Adipose tissue (tissue), 3 donors: ENCODE measurements around the gene DIPK1A. TPM values are rescaled to one million over a fixed set of nuclear protein-coding genes. Genes with fewer than 3 reads are reported as not detected.
"Not testable (repeated sequence)": the region's sequence is repeated elsewhere in the genome, so short reads cannot be mapped to it uniquely, and the experiment has no call there.

Experiments used
- H3K27ac ChIP-seq: one replicate; pipeline ENCODE4 v1.5.1; 2013; ENCODE audit warnings: low read depth, low read length
- WGBS, 3 donors: extraction: QIAGEN DNeasy Blood & Tissue Kit; methylation state at CpG; one replicate each; pipeline ENCODE4 v1.1.7; 2013; 5-methylcytosine and 5-hydroxymethylcytosine counted together
- polyA plus RNA-seq, 3 donors: library from polyadenylated mRNA; stranded (reverse); fragments of 200-250 nt; gene quantifications; one replicate each; pipeline ENCODE4 v1.2.3, GENCODE V29; 2013
- donor health status: healthy with polysubstance abuse.
- donor health status: Bipolar disorder and iron deficiency.
- donor health status: healthy.

DIPK1A gene
- polyA plus RNA-seq, 3 donors = 2.7 to 14.2 (median 9.3) TPM

DNA sequence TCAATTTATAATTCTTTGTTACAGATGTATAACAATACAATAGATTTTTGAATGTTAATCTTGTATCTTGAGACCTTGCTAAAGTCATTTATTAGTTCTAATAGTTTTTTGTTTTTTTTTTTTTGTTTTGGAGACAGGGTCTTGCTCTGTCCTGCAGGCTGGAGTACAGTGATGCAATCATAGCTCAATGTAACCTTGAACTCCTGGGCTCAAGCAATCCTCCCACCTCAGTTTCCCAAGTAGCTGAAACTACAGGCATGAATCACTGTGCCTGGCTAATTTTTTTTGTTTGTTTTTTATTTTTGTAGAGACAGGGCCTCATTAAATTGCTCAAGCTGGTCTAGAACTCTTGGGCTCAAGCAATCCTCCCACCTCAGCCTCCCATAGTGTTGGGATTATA, 26.2 kb upstream of the DIPK1A start:
- H3K27ac ChIP-seq = no peak overlapping the region

DNA sequence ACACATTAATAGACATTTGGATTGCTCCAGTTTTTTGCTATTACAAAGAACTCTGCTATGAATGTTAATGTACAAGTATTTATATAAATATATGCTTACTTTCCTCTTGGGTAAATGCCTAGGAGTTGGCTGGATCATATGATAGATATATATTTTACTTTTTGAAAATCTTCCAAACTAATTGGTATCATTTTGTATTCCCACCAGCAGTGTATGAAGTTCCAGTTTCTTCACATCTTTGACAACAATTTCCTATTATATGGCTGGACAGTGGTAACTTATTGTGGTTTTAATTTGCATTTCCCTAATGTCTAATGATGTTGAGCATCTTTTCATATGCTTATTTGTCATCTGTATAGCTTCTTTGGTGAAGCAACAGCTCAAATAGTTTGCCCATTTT, 23.8 kb upstream of the DIPK1A start:
- H3K27ac ChIP-seq = no peak overlapping the region

DNA sequence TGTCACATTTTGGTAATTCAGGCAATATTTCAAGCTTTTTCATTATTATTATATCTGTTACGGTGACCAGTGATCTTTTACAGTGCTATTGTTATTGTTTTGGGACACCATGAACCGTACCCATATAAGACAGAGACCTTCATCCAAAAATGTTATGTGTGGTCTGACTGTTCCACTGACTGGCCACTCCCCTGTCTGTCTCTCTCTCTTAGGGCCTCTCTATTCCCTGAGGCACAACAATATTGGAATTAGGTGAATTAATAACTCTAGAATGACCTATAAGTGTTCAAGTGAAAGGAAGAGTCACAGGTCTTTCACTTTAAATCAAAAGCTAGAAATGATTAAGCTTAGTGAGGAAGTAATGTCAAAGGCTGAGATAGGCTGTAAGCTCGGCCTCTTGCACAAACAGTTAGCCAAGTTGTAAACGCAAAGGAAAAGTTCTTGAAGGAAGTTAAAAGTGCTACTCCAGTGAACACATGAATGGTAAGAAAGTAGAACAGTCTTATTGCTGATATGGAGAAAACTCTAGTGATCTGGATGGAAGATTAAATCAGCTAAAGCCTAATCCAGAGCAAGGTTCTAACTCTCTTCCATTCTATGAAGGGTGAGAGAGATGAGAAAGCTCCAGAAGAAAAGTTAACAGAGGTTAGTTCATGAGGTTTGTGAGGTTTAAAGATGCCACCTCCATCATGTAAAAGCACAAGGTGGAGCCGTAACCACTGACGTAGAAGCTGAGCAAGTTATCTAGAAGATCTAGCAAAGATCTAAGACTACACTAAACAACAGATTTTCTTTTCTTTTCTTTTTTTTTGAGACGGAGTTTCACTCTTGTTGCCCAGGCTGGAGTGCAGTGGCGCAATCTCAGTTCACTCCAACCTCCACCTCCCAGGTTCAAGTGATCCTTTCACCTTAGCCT, 19.7 kb upstream of the DIPK1A start:
- 74 to 83% (median 77%) methylated on average over 8 of the region's 8 CpGs for WGBS, 3 donors
- no peak overlapping the region for H3K27ac ChIP-seq

DNA sequence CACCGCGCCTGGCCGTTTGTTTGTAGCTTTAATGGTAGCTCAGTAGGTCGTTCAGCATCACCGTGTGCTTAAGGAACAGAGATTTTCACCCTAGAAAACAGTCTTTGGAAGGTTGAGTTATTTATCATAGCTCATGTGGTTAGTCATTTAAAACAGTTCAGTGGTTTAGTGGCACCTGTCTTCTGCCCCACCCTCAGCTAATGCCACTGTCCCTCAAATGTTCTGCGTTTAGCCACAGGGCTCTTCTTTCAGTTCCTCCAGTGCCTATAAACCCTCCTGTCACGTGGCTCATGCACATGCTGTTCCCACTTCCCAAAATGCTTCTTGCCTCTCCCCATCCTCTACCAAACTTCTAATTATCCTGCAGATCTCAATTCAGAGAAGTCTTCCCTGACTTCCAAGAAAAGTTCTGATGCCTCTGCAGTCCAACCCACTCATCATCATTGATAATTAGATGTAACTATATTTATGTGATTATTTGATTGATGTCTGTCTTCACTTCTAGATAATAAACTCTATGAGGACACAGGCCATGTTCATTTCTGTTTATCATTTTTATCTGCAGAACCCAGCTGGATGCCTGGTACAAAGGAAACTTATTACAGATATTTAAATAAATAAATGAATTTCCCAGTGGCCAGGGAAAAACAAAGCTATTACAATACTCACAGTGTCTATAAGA, 14.4 kb upstream of the DIPK1A start:
- no peak overlapping the region for H3K27ac ChIP-seq
- 78 to 87% (median 83%) methylated on average over 7 of the region's 7 CpGs for WGBS, 3 donors

GRCh38 chr1:92974112-92974511, 12.8 kb upstream of the DIPK1A start:
- WGBS, 3 donors = 80 to 95% (median 93%) methylated on average over 5 of the region's 5 CpGs
- not testable (repeated sequence) for H3K27ac ChIP-seq

- H3K27ac ChIP-seq = no peak overlapping the region
- WGBS, 3 donors = 78 to 83% (median 79%) methylated on average over 6 of the region's 6 CpGs
These were observed 12.1 kb upstream of the DIPK1A start for GRCh38 chr1:92973203-92973897.

GRCh38 chr1:92972409-92973129, 11.3 kb upstream of the DIPK1A start:
- no peak overlapping the region for H3K27ac ChIP-seq
- 59 to 67% (median 59%) methylated on average over 1 of the region's 1 CpG for WGBS, 3 donors

DNA sequence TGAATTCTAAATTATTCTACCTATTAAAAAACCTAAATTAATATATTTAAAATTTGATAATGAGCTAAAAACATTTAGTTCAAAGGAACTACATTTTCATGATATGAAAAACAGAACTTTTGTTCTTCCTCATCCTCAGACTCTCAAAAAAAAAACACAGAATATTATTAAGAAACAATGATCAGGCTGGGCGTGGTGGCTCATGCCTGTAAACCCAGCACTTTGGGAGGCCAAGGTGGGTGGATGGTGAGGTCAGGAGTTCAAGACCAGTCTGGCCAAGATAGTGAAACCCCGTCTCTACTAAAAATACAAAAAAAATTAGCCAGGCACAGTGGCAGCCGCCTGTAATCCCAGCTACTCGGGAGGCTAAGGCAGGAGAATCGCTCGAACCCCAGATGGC, 10.7 kb upstream of the DIPK1A start:
- H3K27ac ChIP-seq = not testable (repeated sequence)
- 74 to 85% (median 79%) methylated on average over 6 of the region's 6 CpGs for WGBS, 3 donors

DNA sequence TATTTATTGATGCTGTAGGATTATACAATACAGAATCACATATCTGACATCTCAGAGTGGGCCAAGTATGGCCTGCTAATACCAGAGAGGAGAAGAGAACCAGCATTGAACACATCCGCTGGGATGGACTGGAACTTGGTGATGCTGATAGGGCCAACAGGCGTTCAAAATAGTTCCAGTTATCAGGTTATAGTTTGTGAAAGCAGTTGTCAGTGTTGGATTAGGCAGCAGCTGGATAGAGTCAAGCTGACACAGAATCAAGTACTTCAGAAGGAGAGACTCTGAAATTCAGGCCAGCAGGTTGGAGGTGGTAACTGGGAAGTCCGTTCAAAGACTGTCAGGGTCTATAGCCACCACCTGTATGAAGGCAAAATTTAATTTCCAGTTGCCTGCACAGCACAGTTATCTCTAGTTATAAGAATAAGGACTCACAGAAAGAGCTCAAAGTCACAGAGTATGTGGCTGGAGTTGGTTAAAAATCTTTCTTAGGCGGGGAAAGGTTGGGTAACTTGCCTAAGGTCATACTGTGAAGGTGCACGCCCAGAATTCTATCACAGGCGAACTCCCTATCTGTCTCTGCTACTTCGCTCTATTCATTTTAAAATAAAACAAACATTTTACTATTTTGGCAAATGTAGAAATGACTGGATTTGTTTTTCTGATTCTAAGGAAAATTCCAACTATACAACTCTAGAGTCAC, 9.9 kb upstream of the DIPK1A start:
- no peak overlapping the region for H3K27ac ChIP-seq
- 88 to 90% (median 88%) methylated on average over 7 of the region's 7 CpGs for WGBS, 3 donors

DNA sequence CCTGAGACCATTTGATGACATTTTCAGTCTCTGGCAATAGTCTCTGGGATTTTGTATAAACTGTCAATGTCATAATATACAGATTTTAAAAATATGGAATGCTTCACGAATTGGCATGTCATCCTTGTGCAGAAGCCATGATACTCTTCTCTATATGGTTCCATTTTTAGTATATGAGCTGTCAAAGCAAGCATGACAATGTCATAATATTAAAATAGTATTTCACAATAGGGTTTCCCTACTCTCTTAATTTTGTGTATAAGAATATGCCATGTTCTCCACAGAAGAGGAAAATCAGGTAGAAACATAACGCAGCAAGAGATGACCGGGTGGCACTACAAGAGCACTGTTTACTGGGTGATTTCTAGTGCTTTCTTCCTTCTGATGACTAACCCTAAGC, 8.3 kb upstream of the DIPK1A start:
- WGBS, 3 donors = 88 to 92% (median 90%) methylated on average over 3 of the region's 3 CpGs
- no peak overlapping the region for H3K27ac ChIP-seq

DNA sequence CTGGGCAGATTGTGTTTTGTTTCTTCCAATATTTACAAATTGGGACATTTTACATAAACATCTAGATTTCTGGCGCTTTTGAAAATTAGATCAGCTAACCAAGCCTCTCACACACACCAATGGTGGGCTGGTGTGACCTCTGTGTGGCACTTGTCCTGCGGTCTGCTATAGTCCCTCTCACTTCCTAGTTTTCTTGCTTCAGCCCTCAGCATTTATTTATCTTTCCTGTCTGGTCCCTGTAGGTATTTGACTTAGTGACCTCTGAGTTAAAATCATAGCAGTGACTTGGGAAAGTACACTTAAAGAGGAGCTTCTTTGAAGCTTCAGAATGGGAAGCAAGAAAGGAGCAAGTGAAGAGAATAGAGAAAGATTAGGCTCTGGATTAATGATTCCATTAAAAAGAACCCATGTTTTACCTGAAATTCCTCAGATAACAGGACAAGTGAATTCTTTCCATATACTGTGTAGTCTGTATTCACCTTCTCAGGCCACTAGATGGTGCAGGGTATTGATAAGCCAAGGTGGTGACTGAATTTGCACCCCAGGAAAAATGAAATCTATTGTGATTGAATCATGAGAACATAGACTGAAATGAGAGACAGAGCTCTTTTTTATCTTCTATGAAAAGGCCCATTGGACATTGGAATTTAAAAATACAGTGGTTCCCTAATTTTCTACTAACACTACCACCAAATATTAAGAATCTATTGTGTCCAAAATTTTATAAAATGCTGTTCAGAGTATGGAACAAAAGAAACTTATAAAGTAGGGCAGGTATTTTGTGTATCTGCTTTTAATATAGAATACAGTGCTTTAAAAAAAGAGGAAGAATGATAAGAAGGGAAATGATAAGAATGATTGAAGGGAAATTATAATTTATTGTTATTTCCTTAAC, 7.1 kb upstream of the DIPK1A start:
- WGBS, 3 donors = 37 to 40% (median 37%) methylated on average over 2 of the region's 2 CpGs
- H3K27ac ChIP-seq = no peak overlapping the region

DNA sequence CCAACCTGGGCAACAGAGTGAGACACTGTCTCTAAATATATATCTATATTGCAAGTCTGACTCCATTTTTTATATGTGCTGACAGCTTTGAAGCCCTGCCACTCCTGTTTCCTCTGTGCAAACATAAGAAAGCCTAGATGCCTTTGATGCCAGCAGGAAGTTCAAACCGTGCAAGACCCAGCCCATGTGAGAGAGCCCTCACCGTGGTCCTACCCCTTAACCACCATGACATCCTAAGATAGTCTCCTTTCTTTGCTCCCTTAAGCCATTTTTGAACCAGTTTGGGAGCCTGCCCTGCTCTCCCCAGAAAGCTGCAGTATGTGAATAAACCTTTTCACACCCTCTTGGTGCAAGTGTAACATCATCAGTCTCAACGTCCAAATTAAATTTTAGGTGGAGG, 3.7 kb upstream of the DIPK1A start:
- WGBS, 3 donors = 45 to 60% (median 55%) methylated on average over 3 of the region's 3 CpGs
- no peak overlapping the region for H3K27ac ChIP-seq

DNA sequence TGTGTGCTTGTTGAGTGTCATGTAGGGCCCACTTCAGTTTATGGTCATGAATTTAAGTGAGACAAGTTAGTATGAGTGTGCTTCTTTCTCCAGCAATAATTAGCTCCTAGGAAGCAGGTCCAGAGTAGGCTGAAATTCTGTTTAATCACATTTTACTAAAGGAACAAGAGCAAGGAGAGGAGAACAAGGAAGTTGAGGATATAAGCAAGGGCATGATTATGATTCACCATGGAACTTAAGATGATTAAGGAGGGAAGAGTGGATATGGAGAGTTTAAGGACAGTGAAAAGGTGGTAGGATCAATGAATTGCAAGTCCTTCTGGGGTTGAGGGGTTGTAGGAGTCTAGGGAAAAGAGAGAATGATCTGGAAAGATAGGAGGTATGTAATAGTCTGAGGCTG, 3.1 kb upstream of the DIPK1A start:
- no peak overlapping the region for H3K27ac ChIP-seq

DNA sequence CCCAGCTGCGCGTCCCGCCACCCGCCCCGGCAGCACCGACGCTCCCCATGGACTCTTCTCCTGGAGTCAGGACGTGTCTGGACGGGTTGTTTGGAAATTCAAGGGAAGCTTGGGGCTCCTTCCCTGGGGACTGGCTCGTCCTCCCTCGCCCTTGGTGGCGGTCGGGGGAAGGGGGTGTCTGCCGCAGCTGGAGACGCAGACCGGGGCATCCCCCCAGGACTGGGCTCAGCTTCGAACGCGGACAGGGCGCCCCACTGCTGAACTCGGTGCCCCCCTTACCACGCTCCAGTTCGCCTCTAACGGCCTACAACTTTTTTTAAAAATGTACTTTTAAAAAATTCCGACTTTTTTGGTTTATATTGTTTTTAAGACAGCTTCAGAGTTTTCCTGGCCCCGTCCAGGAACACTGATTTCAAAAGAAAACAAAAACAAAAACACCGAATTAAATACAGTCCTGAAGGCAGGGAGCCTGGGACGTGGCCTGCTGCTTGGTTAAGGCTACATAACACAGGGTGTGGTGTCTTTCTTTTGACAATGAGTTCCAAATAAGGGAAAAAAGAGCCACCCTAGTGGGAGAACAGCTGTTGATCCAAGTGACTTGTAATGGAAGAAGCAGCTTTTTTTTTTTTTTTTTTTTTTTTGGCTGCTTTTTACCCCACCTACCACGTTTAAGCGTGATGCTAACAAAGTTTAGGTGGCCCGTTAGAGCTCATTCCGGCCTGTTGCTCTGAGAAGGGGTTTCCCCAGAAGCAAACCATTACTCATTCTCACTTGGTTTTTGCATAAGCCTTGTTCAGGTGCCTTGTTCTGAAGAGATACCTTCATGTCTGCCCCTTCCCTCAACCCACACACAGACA, 862 bp upstream of the DIPK1A start:
- peak overlapping the region; percentile 28 for H3K27ac ChIP-seq
- WGBS, 3 donors = 2 to 8% (median 2%) methylated on average over 31 to 32 of the region's 32 CpGs

- H3K27ac ChIP-seq = peak overlapping the region; percentile 7
- WGBS, 3 donors = 0 to 1% (median 0%) methylated on average over 43 to 44 of the region's 44 CpGs
These were observed 699 bp downstream of the DIPK1A start for GRCh38 chr1:92960395-92961130.
